MCF 10A (cell line): ENCODE measurements around the gene PARS2. TPM values are rescaled to one million over a fixed set of nuclear protein-coding genes. Genes with fewer than 3 reads are reported as not detected.
A peak's percentile ranks its signal among the peaks of the same experiment; 100 is the strongest.

Source experiments
- BruUV-seq: library from RNA; stranded (reverse); fragments of 400-500 nt; replicated peaks from 2 replicates; lab custom pipeline; 2021; lab: Mats Ljungman, UMichigan
- CTCF ChIA-PET: fragments of 300-600 bp; sonication (Branson Sonifier 250); formaldehyde crosslinking; extraction: SDS; loops from one replicate; lab custom pipeline; 2021; ENCODE audit warnings: antibody characterized with exemption, inconsistent platforms; lab: Yijun Ruan, JAX
- POLR2A ChIA-PET: fragments of 300-600, 350-650 bp; sonication (Branson Sonifier 250); formaldehyde crosslinking; extraction: SDS; loops from one replicate; lab custom pipeline; 2020; ENCODE audit warnings: antibody characterized with exemption, inconsistent platforms; lab: Yijun Ruan, JAX
- DNase-seq: peaks from one replicate; pipeline ENCODE4 v3.0.0-alpha.2; 2018; ENCODE audit not compliant: unreplicated experiment
- H3K27ac Mint-ChIP-seq: one replicate; pipeline ENCODE4 v1.8.0; 2022; ENCODE audit warnings: mild to moderate bottlenecking, low read depth, mixed read lengths; ENCODE audit not compliant: unreplicated experiment
- H3K27me3 Mint-ChIP-seq: one replicate; pipeline ENCODE4 v1.8.0; 2022; ENCODE audit warnings: mixed read lengths; ENCODE audit not compliant: insufficient read depth, unreplicated experiment
- H3K36me3 Mint-ChIP-seq: one replicate; pipeline ENCODE4 v1.8.0; 2022; ENCODE audit warnings: mild to moderate bottlenecking, moderate library complexity, mixed read lengths; ENCODE audit not compliant: insufficient read depth, unreplicated experiment
- H3K4me1 Mint-ChIP-seq: one replicate; pipeline ENCODE4 v1.8.0; 2022; ENCODE audit warnings: mixed read lengths; ENCODE audit not compliant: insufficient read depth, unreplicated experiment
- H3K4me3 Mint-ChIP-seq: one replicate; pipeline ENCODE4 v1.8.0; 2022; ENCODE audit warnings: mild to moderate bottlenecking, moderate library complexity, mixed read lengths; ENCODE audit not compliant: unreplicated experiment
- H3K9me3 Mint-ChIP-seq: one replicate; pipeline ENCODE4 v1.8.0; 2022; ENCODE audit warnings: mixed read lengths; ENCODE audit not compliant: unreplicated experiment
- CTCF ChIP-seq: fragments of 200-600 bp; IDR thresholded peaks from one replicate; pipeline ENCODE4 v1.8.0; 2022; ENCODE audit warnings: antibody characterized with exemption, mild to moderate bottlenecking; ENCODE audit not compliant: unreplicated experiment
- intact Hi-C: fragments of 100-400 bp; cut with micrococcal nuclease; formaldehyde crosslinking; loops from 2 replicates; pipeline ENCODE4 v1.14.1; 2022
- total RNA-seq: library from RNA; stranded (reverse); gene quantifications from 2 replicates; pipeline ENCODE4 v1.2.3, GENCODE V29; 2022

Gene PARS2
- total RNA-seq, 1 experiment from 2014 or later = 4.7 TPM

- no peak for DNase-seq
- Mint-ChIP-seq H3K36me3 (no peaks in the 10 kb centered on the region), H3K9me3 (no peaks in the 10 kb centered on the region), H3K4me3 (no peak overlapping the region), H3K27ac (no peak overlapping the region), H3K27me3 (no peaks in the 10 kb centered on the region), H3K4me1 (peaks cover 9% of the 10 kb centered on the region)
- no peak for TF ChIP-seq CTCF
- POLR2A ChIA-PET = no interaction called here
- BruUV-seq = no TSS peak
- intact Hi-C loops = no loop called here
- CTCF ChIA-PET = interaction anchor here (0.9 to 3.6 kb wide), 6 partner anchors 8 to 679 kb away, joined by 3 to 16 read pairs (median 4); partner anchors contain the start of gene TTC22
Observed at GRCh38 chr1:54792686-54793282, 28.5 kb upstream of the PARS2 start.

GRCh38 chr1:54791880-54792522 is 27.7 kb upstream of the PARS2 start:
- peak; percentile 64 for TF ChIP-seq CTCF
- no TSS peak for BruUV-seq
- Mint-ChIP-seq H3K27me3 (no peaks in the 10 kb centered on the region), H3K36me3 (no peaks in the 10 kb centered on the region), H3K4me3 (no peak overlapping the region), H3K4me1 (peaks cover 9% of the 10 kb centered on the region), H3K27ac (no peak overlapping the region), H3K9me3 (no peaks in the 10 kb centered on the region)
- intact Hi-C loops = no loop called here
- POLR2A ChIA-PET = no interaction called here
- CTCF ChIA-PET = interaction anchor here (0.6 to 3.6 kb wide), 9 partner anchors 9 to 678 kb away, joined by 3 to 16 read pairs (median 4); partner anchors contain the start of gene TTC22
- DNase-seq = peak; percentile 55

GRCh38 chr1:54788459-54788858 is 24.1 kb upstream of the PARS2 start:
- H3K4me1 Mint-ChIP-seq = no peaks in the 10 kb centered on the region
- no peak overlapping the region for H3K27ac Mint-ChIP-seq
- DNase-seq = no peak
- no peaks in the 10 kb centered on the region for H3K27me3 Mint-ChIP-seq
- intact Hi-C loops = no loop called here
- H3K4me3 Mint-ChIP-seq = no peak overlapping the region
- TF ChIP-seq CTCF = no peak
- ChIA-PET POLR2A (no interaction called here), CTCF (no interaction called here)
- H3K36me3 Mint-ChIP-seq = peaks cover 13% of the 10 kb centered on the region
- no TSS peak for BruUV-seq
- H3K9me3 Mint-ChIP-seq = no peaks in the 10 kb centered on the region

GRCh38 chr1:54787604-54788003 is 23.3 kb upstream of the PARS2 start:
- intact Hi-C loops = no loop called here
- ChIA-PET POLR2A (no interaction called here), CTCF (no interaction called here)
- Mint-ChIP-seq H3K27ac (no peak overlapping the region), H3K27me3 (no peaks in the 10 kb centered on the region), H3K4me1 (peaks cover 3% of the 10 kb centered on the region), H3K36me3 (peaks cover 17% of the 10 kb centered on the region), H3K4me3 (no peak overlapping the region), H3K9me3 (no peaks in the 10 kb centered on the region)
- BruUV-seq = no TSS peak
- TF ChIP-seq CTCF = no peak
- no peak for DNase-seq
